SJSA1 (cell line): ENCODE measurements around the gene TMC5. TPM values are rescaled to one million over a fixed set of nuclear protein-coding genes. Genes with fewer than 3 reads are reported as not detected.

Source experiments
- DNase-seq, 2 experiments: peaks; one replicate each; pipeline ENCODE4 v3.0.0-alpha.2; 2015 to 2020; ENCODE audit warnings: low spot score in 2 of 2, low read depth in 1 of 2
- H3K27ac ChIP-seq: fragments of 250-450 bp; sonication (Bioruptor Pico); 2 replicates; pipeline ENCODE4 v1.5.1; 2020; ENCODE audit warnings: mild to moderate bottlenecking, moderate library complexity
- H3K27me3 ChIP-seq: fragments of 250-450 bp; sonication (Bioruptor Pico); replicated peaks from 2 replicates; pipeline ENCODE4 v1.5.1; 2020; ENCODE audit warnings: mild to moderate bottlenecking, moderate library complexity
- H3K36me3 ChIP-seq: fragments of 250-450 bp; sonication (Bioruptor Pico); 2 replicates; pipeline ENCODE4 v1.5.1; 2020; ENCODE audit warnings: mild to moderate bottlenecking
- H3K4me1 ChIP-seq: fragments of 250-450 bp; sonication (Bioruptor Pico); replicated peaks from 2 replicates; pipeline ENCODE4 v1.6.1; 2021; ENCODE audit warnings: mild to moderate bottlenecking
- H3K4me3 ChIP-seq: fragments of 250-450 bp; sonication (Bioruptor Pico); 2 replicates; pipeline ENCODE4 v1.5.1; 2020; ENCODE audit warnings: mild to moderate bottlenecking
- H3K9me3 ChIP-seq: fragments of 250-450 bp; sonication (Bioruptor Pico); replicated peaks from 2 replicates; pipeline ENCODE4 v1.5.1; 2020; ENCODE audit warnings: mild to moderate bottlenecking
- total RNA-seq: library from RNA; depleted of rRNA; stranded (reverse); fragments of >200 nt; shearing (Covaris generic); gene quantifications from 2 replicates; pipeline ENCODE4 v1.2.3, GENCODE V29; 2014

The TMC5 gene
- total RNA-seq, 1 experiment from 2014 or later, result not detected

DNA sequence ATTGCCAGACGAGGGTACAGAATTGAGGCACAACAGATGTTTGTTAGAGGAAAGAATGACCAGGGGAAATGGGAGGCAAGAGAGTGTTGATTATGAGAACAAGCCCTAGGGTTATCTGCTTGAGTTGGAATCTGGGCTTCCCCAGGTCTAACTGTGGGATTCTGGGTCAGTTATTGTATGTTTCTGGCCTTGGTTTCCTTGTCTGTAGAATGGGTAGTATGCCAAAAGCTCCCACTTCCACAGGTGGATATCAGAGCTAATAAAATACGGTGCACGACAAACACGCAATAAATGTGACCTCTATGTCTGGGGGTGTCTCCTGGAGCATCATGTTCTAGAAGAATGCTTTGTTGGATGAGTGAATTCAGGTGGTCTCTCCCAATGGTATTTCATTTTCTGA is 517 bp downstream of the TMC5 start:
- H3K4me3 ChIP-seq, result no peak overlapping the region
- H3K36me3 ChIP-seq, result no peaks in the 10 kb centered on the region
- 0 out of 2 replicates have a peak, but pooled peaks cover 3% of the 10 kb centered on the region for H3K27me3 ChIP-seq
- H3K9me3 ChIP-seq, result no peaks in the 10 kb centered on the region
- no peak for DNase-seq
- no peak overlapping the region for H3K27ac ChIP-seq
- no peaks in the 10 kb centered on the region for H3K4me1 ChIP-seq

GRCh38 chr16:19419698-19420075 is 2.0 kb downstream of the TMC5 start:
- H3K4me1 ChIP-seq, result no peaks in the 10 kb centered on the region
- H3K27ac ChIP-seq, result no peak overlapping the region
- no peaks in the 10 kb centered on the region for H3K9me3 ChIP-seq
- peak in 1 of 2 experiments; percentile 14 for DNase-seq
- H3K4me3 ChIP-seq, result no peak overlapping the region
- H3K27me3 ChIP-seq, result no peaks in the 10 kb centered on the region
- H3K36me3 ChIP-seq, result no peaks in the 10 kb centered on the region

DNA sequence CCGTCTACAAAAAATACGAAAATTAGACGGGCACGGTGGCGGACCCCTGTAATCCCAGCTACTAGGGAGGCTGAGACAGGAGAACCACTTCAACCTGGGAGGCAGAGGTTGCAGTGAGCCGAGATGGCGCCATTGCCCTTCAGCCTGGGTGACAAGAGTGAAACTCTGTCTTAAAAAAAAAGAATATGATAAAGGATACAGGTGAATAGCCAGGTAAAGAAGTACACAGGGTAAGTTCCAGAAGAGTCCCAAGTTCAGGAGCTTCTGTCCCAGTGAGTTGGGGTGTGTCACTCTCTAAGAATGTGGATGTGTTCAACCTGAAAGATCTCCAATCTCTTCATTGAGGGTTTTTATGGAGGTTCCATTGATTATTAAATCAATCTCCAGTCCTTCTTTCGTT is 6.8 kb downstream of the TMC5 start:
- no peak overlapping the region for H3K27ac ChIP-seq
- no peak for DNase-seq
- no peaks in the 10 kb centered on the region for H3K9me3 ChIP-seq
- H3K27me3 ChIP-seq, result 0 out of 2 replicates have a peak, but pooled peaks cover 3% of the 10 kb centered on the region
- no peaks in the 10 kb centered on the region for H3K4me1 ChIP-seq
- H3K36me3 ChIP-seq, result no peaks in the 10 kb centered on the region
- no peak overlapping the region for H3K4me3 ChIP-seq

GRCh38 chr16:19430345-19430744 is 12.7 kb downstream of the TMC5 start:
- Histone ChIP-seq H3K27me3 (0 out of 2 replicates have a peak, but pooled peaks cover 9% of the 10 kb centered on the region), H3K4me1 (no peaks in the 10 kb centered on the region), H3K27ac (no peak overlapping the region), H3K9me3 (no peaks in the 10 kb centered on the region), H3K4me3 (no peak overlapping the region), H3K36me3 (no peaks in the 10 kb centered on the region)
- no peak for DNase-seq

DNA sequence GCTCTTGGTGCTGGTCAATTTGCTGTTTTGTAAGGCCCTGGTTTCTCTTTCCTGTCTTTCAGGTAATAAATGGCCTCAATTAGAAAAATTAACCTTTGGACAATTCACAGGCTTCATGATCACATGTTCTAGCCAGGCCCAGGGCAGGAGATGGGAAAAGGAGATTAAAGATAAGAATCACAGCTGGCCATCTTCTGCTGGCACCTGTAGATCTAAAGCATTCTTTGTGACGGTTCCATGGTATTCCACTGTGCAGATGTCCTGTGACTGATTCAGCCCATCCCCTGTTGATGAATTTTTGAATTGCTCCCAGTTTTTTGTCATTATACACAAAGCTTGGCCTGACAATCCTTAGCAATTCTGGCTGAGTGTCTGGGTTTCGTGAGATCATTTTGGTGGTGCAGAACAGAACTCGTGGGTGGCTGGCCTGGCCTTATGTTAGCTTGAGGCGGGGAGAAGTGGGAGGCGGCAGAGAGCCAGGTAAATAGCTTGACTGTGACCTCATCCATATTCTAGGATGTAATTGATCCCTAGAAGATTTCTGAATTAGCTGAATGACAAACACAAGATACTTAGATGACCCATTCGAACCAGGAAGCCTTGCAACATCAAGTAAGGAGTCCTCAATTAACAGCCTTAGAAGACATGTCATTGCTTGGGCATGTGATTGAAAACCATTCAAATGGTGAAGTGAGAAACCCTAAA is 14.1 kb downstream of the TMC5 start:
- H3K27me3 ChIP-seq, result 0 out of 2 replicates have a peak, but pooled peaks cover 9% of the 10 kb centered on the region
- H3K27ac ChIP-seq, result no peak overlapping the region
- H3K9me3 ChIP-seq, result no peaks in the 10 kb centered on the region
- DNase-seq, result no peak
- no peaks in the 10 kb centered on the region for H3K36me3 ChIP-seq
- no peak overlapping the region for H3K4me3 ChIP-seq
- H3K4me1 ChIP-seq, result no peaks in the 10 kb centered on the region

- no peaks in the 10 kb centered on the region for H3K9me3 ChIP-seq
- no peaks in the 10 kb centered on the region for H3K36me3 ChIP-seq
- no peak overlapping the region for H3K27ac ChIP-seq
- no peaks in the 10 kb centered on the region for H3K4me1 ChIP-seq
- 0 out of 2 replicates have a peak, but pooled peaks cover 9% of the 10 kb centered on the region for H3K27me3 ChIP-seq
- no peak for DNase-seq
- H3K4me3 ChIP-seq, result no peak overlapping the region
These were observed 14.7 kb downstream of the TMC5 start for GRCh38 chr16:19432429-19432828.

GRCh38 chr16:19434584-19434983 is 16.9 kb downstream of the TMC5 start:
- DNase-seq, result no peak
- Histone ChIP-seq H3K27me3 (0 out of 2 replicates have a peak, but pooled peaks cover 10% of the 10 kb centered on the region), H3K36me3 (no peaks in the 10 kb centered on the region), H3K9me3 (no peaks in the 10 kb centered on the region), H3K4me1 (no peaks in the 10 kb centered on the region), H3K27ac (no peak overlapping the region), H3K4me3 (no peak overlapping the region)

DNA sequence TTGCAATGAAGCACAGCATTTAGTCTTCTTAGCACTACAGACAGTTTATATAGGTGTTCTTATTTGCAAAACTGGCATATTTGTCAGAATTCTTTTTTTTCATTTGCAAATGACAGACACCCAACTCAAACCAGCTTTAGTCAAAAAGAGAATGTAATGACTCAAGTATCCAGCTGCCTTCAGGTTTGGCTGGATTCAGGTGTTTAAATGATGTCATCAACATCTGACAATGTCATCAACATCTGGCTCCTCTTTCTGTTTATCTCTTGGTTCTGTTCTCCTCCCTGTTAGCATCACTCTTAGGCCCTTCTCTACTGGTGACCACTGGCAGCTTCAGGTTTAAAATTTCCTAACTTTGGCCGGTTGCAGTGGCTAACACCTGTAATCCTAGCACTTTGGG is 18.9 kb downstream of the TMC5 start:
- Histone ChIP-seq H3K4me1 (no peaks in the 10 kb centered on the region), H3K27me3 (0 out of 2 replicates have a peak, but pooled peaks cover 10% of the 10 kb centered on the region), H3K4me3 (no peak overlapping the region), H3K27ac (no peak overlapping the region), H3K36me3 (no peaks in the 10 kb centered on the region), H3K9me3 (no peaks in the 10 kb centered on the region)
- no peak for DNase-seq

DNA sequence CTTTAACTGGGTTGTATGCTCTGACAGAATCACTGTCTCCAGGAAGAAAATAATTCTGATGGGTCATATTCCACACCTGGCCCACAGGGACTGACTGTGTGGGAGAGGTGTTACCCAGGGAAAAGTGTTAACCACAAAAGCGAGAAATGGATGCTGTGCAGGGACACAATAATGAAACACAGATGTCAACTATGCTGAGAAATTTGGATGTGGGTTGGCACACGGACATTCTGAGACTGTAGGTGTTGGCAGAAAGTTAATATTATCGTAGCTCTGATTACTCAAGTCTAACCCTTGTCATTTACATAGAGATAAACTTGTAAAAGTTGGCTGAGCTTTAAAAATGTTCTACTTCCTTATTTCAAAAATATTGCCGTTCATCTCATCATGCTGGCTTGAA is 19.6 kb downstream of the TMC5 start:
- Histone ChIP-seq H3K27ac (no peak overlapping the region), H3K36me3 (no peaks in the 10 kb centered on the region), H3K9me3 (no peaks in the 10 kb centered on the region), H3K4me3 (no peak overlapping the region), H3K27me3 (0 out of 2 replicates have a peak, but pooled peaks cover 8% of the 10 kb centered on the region), H3K4me1 (no peaks in the 10 kb centered on the region)
- no peak for DNase-seq

DNA sequence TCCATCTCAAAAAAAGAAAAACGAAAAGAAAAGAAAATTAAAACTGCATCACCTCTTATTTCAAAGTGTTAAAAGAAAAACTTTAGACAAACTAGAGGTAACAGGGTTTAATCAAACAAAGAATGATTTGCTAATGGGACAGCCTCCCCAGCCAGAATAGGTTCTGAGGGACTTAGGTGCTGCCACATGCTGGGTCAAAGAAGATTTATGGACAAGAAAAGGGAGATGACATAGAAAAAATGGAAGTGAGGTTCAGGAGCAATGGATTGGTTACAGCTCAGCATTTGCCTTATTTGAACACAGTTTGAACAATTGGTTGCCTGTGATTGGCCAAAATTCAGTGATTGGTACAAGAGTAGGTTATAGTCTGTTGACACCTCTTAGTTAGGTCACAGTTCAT is 21.1 kb downstream of the TMC5 start:
- 0 out of 2 replicates have a peak, but pooled peaks cover 5% of the 10 kb centered on the region for H3K27me3 ChIP-seq
- no peak overlapping the region for H3K27ac ChIP-seq
- no peaks in the 10 kb centered on the region for H3K36me3 ChIP-seq
- H3K9me3 ChIP-seq, result no peaks in the 10 kb centered on the region
- no peaks in the 10 kb centered on the region for H3K4me1 ChIP-seq
- no peak for DNase-seq
- no peak overlapping the region for H3K4me3 ChIP-seq

DNA sequence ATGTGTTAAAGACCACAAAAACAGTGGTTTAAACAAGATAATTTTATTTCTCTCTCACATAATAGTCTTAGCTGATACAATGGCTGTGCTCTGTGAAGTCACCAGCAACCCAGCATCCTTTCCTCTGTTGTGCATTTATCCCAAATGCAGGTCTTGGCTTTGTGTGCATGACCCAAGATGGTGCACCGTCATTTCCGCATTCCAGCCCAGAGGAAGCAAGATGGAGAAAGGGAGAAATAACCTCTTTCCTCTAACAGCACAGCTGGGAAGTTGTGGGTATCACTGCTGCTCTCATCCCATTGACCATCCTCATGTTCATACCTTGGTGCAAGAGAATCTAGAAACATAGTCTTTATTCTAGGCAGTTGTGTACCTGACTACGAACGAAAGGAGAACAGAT is 21.8 kb downstream of the TMC5 start:
- Histone ChIP-seq H3K27me3 (0 out of 2 replicates have a peak, but pooled peaks cover 5% of the 10 kb centered on the region), H3K36me3 (no peaks in the 10 kb centered on the region), H3K4me3 (no peak overlapping the region), H3K27ac (no peak overlapping the region), H3K9me3 (no peaks in the 10 kb centered on the region), H3K4me1 (no peaks in the 10 kb centered on the region)
- no peak for DNase-seq

- no peak for DNase-seq
- Histone ChIP-seq H3K4me3 (no peak overlapping the region), H3K4me1 (no peaks in the 10 kb centered on the region), H3K27me3 (0 out of 2 replicates have a peak, but pooled peaks cover 2% of the 10 kb centered on the region), H3K9me3 (0 out of 2 replicates have a peak, but pooled peaks cover 4% of the 10 kb centered on the region), H3K27ac (no peak overlapping the region), H3K36me3 (no peaks in the 10 kb centered on the region)
These were observed 26.0 kb downstream of the TMC5 start for GRCh38 chr16:19443659-19444058.

- Histone ChIP-seq H3K27me3 (peaks cover 13% of the 10 kb centered on the region), H3K27ac (no peak overlapping the region), H3K9me3 (0 out of 2 replicates have a peak, but pooled peaks cover 4% of the 10 kb centered on the region), H3K36me3 (no peaks in the 10 kb centered on the region), H3K4me1 (no peaks in the 10 kb centered on the region), H3K4me3 (no peak overlapping the region)
- DNase-seq, result no peak
These were observed 28.7 kb downstream of the TMC5 start for GRCh38 chr16:19446300-19446846.

DNA sequence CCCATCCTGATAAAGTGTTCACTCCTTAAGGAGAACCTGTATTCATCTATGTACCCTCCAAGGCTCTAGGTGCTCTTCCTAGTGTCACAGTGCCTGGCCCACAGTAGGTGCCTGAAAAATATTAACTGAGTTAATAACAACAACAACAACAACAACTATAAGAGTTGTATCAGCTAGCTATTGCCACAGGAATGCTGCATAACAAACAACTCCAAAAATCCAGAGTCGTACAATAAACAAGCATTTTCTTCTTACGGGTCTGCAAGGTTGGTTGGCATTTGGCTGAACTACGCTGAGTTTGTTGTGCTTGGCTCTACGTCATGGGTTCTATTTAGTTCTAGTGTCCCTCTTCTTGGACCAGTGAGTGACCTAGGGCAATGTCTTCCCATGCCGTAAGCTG is 29.2 kb downstream of the TMC5 start:
- H3K4me1 ChIP-seq, result no peaks in the 10 kb centered on the region
- no peak for DNase-seq
- H3K9me3 ChIP-seq, result 0 out of 2 replicates have a peak, but pooled peaks cover 4% of the 10 kb centered on the region
- H3K4me3 ChIP-seq, result no peak overlapping the region
- no peaks in the 10 kb centered on the region for H3K36me3 ChIP-seq
- H3K27ac ChIP-seq, result no peak overlapping the region
- peaks cover 13% of the 10 kb centered on the region for H3K27me3 ChIP-seq
